ENCODE measurements around the gene MAMLD1.

- TF ChIP-seq POLR2A (IDR thresholded peaks at IDR 0.05; ENCODE audit: low read depth, low read length) = no peak
- no peak for TF ChIP-seq POU2F2 (IDR thresholded peaks at IDR 0.05; ENCODE audit: low read depth, low read length)
- TF ChIP-seq TAF1 (IDR thresholded peaks at IDR 0.05; ENCODE audit: low read depth, low read length) = no peak
Measured at GRCh38 chrX:150421816-150422215, 58.7 kb downstream of the MAMLD1 start.
